HUES64 (cell line): ENCODE data around the gene ANKRD11.

Source experiments
- H3K27ac ChIP-seq: 2 replicates; pipeline ENCODE4 v1.7.0; 2013; ENCODE audit warnings: low read depth, low read length, inconsistent platforms
- H3K27me3 ChIP-seq: 2 replicates; pipeline ENCODE4 v1.6.1; 2013; ENCODE audit warnings: mild to moderate bottlenecking, low read length; ENCODE audit not compliant: insufficient read depth
- H3K36me3 ChIP-seq: 2 replicates; pipeline ENCODE4 v1.6.1; 2013; ENCODE audit warnings: mild to moderate bottlenecking, low read length; ENCODE audit not compliant: insufficient read depth
- H3K4me1 ChIP-seq: 2 replicates; pipeline ENCODE4 v1.6.1; 2013; ENCODE audit warnings: mild to moderate bottlenecking, low read length, moderate library complexity; ENCODE audit not compliant: insufficient read depth
- H3K4me3 ChIP-seq: 2 replicates; pipeline ENCODE4 v1.5.1; 2013; ENCODE audit warnings: mild to moderate bottlenecking, low read length, moderate library complexity
- H3K9ac ChIP-seq: 2 replicates; pipeline ENCODE4 v1.6.1; 2013; ENCODE audit warnings: mild to moderate bottlenecking, low read depth, low read length
- H3K9me3 ChIP-seq: 2 replicates; pipeline ENCODE4 v1.6.1; 2013; ENCODE audit warnings: low read depth, low read length; ENCODE audit not compliant: insufficient read depth
- WGBS: fragments of 150-250, 120-280 bp; methylation state at CpG from one replicate; pipeline ENCODE4 v1.1.7; 2013; ENCODE audit warnings: missing lambda C conversion rate; 5-methylcytosine and 5-hydroxymethylcytosine counted together

The ANKRD11 gene

DNA sequence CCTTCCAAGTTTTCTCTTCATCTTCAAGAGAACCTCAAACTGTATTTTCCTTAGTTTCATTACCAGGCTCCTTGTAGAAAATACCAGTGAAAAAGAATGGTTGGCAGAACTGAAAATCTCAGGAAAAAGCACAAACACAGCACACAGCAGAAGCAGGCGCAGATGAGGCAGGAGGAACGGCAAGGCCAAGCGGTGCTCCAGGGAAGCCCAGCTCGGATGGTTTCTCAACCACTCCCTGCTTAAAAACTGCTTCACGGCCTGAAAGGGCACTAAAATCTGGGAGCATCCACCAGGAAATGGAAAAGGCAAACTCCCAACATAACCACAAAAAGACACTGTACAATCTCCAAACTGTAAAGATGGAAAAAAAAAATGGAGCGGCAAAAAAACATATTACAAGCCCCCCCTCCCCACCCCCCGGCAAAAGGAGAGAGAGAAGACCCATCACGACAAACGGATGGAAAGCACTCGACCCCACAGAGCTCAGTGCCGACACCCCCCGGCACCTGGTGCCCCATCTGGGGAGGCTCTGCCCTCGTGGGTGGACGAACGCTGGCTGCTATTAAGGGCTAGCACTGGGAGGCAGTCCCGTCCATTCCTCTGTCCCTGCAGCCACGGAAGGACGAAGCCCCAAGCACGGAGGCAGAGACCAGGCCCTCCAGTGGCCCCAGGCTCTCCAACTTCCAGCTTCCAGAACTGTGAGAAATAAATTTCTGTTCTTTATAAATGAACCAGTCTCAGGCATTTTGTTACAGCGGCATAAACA is 145.3 kb downstream of the ANKRD11 start:
- peaks cover 18% of the 10 kb centered on the region for H3K4me1 ChIP-seq
- H3K4me3 ChIP-seq = no peak overlapping the region
- no peaks in the 10 kb centered on the region for H3K9me3 ChIP-seq
- H3K27me3 ChIP-seq = no peaks in the 10 kb centered on the region
- H3K36me3 ChIP-seq = no peaks in the 10 kb centered on the region
- H3K9ac ChIP-seq = 0 out of 2 replicates have a peak overlapping the region, but pooled peaks have one; percentile 27
- WGBS = 88% methylated on average over 19 of the region's 20 CpGs
- no peak overlapping the region for H3K27ac ChIP-seq

DNA sequence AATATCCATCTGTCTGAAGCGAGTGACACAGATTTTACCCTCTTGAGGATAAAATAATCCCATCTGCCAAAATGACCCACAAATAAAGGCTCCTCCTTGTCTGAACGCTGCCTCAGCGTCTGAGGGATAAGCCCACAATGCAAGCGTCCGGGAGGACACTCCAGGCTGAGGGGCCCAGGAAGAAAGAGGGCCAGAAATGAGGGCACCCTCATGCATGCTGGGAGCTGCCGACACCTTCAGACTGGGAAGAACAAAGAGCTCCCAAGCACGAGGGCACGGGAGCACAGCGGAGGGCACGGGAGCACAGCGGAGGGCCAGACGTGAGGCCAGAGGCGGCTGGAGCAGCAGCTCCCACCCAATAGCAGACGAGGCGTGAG is 145.9 kb downstream of the ANKRD11 start:
- 85% methylated on average over 15 of the region's 15 CpGs for WGBS
- no peaks in the 10 kb centered on the region for H3K9me3 ChIP-seq
- no peak overlapping the region for H3K4me3 ChIP-seq
- H3K27me3 ChIP-seq = no peaks in the 10 kb centered on the region
- peak overlapping the region; percentile 27; the same call in 1 of the 2 replicates for H3K9ac ChIP-seq
- H3K36me3 ChIP-seq = no peaks in the 10 kb centered on the region
- peak overlapping the region; percentile 32; the same call in 1 of the 2 replicates for H3K27ac ChIP-seq
- peaks cover 18% of the 10 kb centered on the region for H3K4me1 ChIP-seq

DNA sequence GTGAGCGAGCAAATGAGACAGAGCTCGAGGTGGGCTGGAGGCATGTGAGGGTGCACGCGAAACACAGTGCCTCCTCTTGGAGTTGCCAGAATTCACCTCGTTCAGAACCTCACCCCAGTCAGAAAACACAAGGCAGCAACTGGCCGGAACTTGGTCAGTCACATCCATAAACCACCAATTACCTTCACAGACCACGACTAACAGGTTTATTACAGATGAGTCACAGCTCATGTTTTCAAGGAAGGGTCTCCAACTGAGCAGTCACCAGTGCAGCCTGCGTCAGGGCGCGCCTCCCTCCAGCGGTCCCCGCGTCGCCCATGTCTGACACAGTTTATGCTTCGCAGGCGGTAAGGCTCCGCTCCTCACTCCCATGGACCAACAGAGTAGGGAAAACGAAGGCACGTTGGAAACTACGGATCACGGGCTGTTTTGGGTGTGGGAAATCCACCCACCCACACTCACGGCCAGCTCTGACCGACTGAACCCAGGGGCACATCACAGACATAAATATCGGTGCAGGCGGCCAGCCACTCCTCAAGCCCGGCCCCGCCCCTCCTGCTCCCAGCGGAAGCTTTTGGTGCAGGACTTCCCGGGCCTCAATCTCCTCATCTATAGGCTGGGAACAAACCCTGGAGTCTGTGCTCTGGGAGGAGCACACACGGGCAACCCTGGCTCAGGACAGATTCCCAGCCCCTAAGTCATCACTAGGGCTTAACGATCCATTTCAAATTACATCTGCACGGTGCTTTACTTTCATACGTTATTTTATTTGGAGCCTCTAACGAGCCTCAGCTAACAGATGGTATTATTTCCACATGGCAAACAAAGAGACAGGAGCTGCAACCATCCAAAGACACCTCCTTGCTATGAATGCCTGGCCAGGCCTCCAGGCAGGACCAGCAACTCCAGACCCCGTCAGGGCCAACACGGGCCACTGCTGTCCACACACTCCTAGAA is 146.6 kb downstream of the ANKRD11 start:
- Histone ChIP-seq H3K9me3 (no peaks in the 10 kb centered on the region), H3K9ac (no peak overlapping the region), H3K27ac (peak overlapping the region; percentile 32; the same call in 1 of the 2 replicates), H3K36me3 (no peaks in the 10 kb centered on the region), H3K27me3 (no peaks in the 10 kb centered on the region), H3K4me3 (no peak overlapping the region), H3K4me1 (peaks cover 18% of the 10 kb centered on the region)
- WGBS = 91% methylated on average over 36 of the region's 36 CpGs

- Histone ChIP-seq H3K27ac (no peak overlapping the region), H3K4me1 (peaks cover 16% of the 10 kb centered on the region), H3K4me3 (no peak overlapping the region), H3K9me3 (no peaks in the 10 kb centered on the region), H3K9ac (no peak overlapping the region), H3K27me3 (no peaks in the 10 kb centered on the region), H3K36me3 (no peaks in the 10 kb centered on the region)
- WGBS = 89% methylated on average over 35 of the region's 35 CpGs
Measured at GRCh38 chr16:89341697-89342694, 148.4 kb downstream of the ANKRD11 start.

GRCh38 chr16:89341279-89341678 is 149.1 kb downstream of the ANKRD11 start:
- Histone ChIP-seq H3K36me3 (no peaks in the 10 kb centered on the region), H3K27me3 (no peaks in the 10 kb centered on the region), H3K9me3 (no peaks in the 10 kb centered on the region), H3K4me1 (peaks cover 9% of the 10 kb centered on the region), H3K4me3 (no peak overlapping the region), H3K9ac (no peak overlapping the region), H3K27ac (no peak overlapping the region)
- WGBS = 89% methylated on average over 7 of the region's 7 CpGs

- H3K27me3 ChIP-seq = no peaks in the 10 kb centered on the region
- no peak overlapping the region for H3K4me3 ChIP-seq
- no peaks in the 10 kb centered on the region for H3K9me3 ChIP-seq
- no peak overlapping the region for H3K27ac ChIP-seq
- no peaks in the 10 kb centered on the region for H3K36me3 ChIP-seq
- H3K9ac ChIP-seq = no peak overlapping the region
- peaks cover 13% of the 10 kb centered on the region; the same call in 1 of the 2 replicates for H3K4me1 ChIP-seq
- WGBS = 94% methylated on average over 6 of the region's 6 CpGs
Measured at GRCh38 chr16:89338863-89339262, 151.5 kb downstream of the ANKRD11 start.

DNA sequence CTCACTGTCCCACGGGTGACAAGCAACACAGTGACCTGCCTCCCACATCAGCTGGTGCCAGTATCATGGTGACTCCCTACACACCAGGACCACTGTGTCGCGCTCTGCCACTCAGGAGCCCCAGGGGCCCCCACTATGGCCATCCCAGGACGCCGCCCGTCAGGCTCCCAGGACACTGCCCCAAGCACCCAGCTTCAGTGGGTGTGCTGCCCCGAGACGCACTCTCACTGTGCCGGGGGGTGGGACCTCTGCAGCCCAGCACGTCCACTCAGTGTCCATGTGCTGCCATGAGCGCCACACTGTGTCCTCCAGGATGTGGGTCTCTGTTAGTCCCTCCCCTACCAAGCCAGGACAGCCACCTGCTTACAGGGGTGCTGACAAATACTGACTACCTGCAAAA is 152.4 kb downstream of the ANKRD11 start:
- H3K9ac ChIP-seq = no peak overlapping the region
- H3K9me3 ChIP-seq = no peaks in the 10 kb centered on the region
- H3K4me3 ChIP-seq = no peak overlapping the region
- no peaks in the 10 kb centered on the region for H3K27me3 ChIP-seq
- peaks cover 15% of the 10 kb centered on the region; the same call in 1 of the 2 replicates for H3K4me1 ChIP-seq
- 97% methylated on average over 11 of the region's 11 CpGs for WGBS
- no peaks in the 10 kb centered on the region for H3K36me3 ChIP-seq
- no peak overlapping the region for H3K27ac ChIP-seq

- no peaks in the 10 kb centered on the region for H3K9me3 ChIP-seq
- H3K4me3 ChIP-seq = no peak overlapping the region
- H3K4me1 ChIP-seq = peaks cover 22% of the 10 kb centered on the region
- WGBS = 94% methylated on average over 16 of the region's 16 CpGs
- no peak overlapping the region for H3K27ac ChIP-seq
- no peaks in the 10 kb centered on the region for H3K27me3 ChIP-seq
- no peaks in the 10 kb centered on the region for H3K36me3 ChIP-seq
- no peak overlapping the region; the same call in 1 of the 2 replicates for H3K9ac ChIP-seq
Measured at GRCh38 chr16:89335803-89336485, 154.4 kb downstream of the ANKRD11 start.

GRCh38 chr16:89334988-89335802 is 155.2 kb downstream of the ANKRD11 start:
- H3K9me3 ChIP-seq = no peaks in the 10 kb centered on the region
- H3K4me1 ChIP-seq = peaks cover 22% of the 10 kb centered on the region
- H3K9ac ChIP-seq = peak overlapping the region; percentile 14; the same call in 1 of the 2 replicates
- peak overlapping the region; percentile 40 for H3K27ac ChIP-seq
- H3K4me3 ChIP-seq = no peak overlapping the region
- WGBS = 91% methylated on average over 22 of the region's 22 CpGs
- no peaks in the 10 kb centered on the region; the same call in 1 of the 2 replicates for H3K36me3 ChIP-seq
- H3K27me3 ChIP-seq = no peaks in the 10 kb centered on the region
